Stimulated activated CD8-positive, alpha-beta memory T cell treated with anti-CD3 and anti-CD28 coated beads, Interleukin-4, amount 100 ng/mL, for 48 hours (primary cell): ENCODE measurements around the gene KCNN4.
"Not testable (repeated sequence)": the region's sequence is repeated elsewhere in the genome, so short reads cannot be mapped to it uniquely, and the experiment has no call there.

ENCODE experiments used
- DNase-seq: peaks from one replicate; pipeline ENCODE4 v3.0.0-alpha.2; 2020

The KCNN4 gene

GRCh38 chr19:43798546-43799409 lies 18.0 kb upstream of the KCNN4 start:
- peak; percentile 82 for DNase-seq

- no peak for DNase-seq
These were observed 17.3 kb upstream of the KCNN4 start for GRCh38 chr19:43798026-43798545.

GRCh38 chr19:43797556-43797955 lies 16.8 kb upstream of the KCNN4 start:
- no peak for DNase-seq

GRCh38 chr19:43797118-43797517 lies 16.3 kb upstream of the KCNN4 start:
- DNase-seq, result no peak

GRCh38 chr19:43790587-43790986 lies 9.8 kb upstream of the KCNN4 start:
- DNase-seq, result no peak

- no peak for DNase-seq
These were observed 8.3 kb upstream of the KCNN4 start for GRCh38 chr19:43789029-43789428.

GRCh38 chr19:43786665-43787064 lies 5.9 kb upstream of the KCNN4 start:
- DNase-seq, result no peak

- DNase-seq, result peak; percentile 65
These were observed 4.4 kb upstream of the KCNN4 start for GRCh38 chr19:43784981-43785808.

- DNase-seq, result peak; percentile 77
These were observed 3.6 kb upstream of the KCNN4 start for GRCh38 chr19:43784241-43784980.

GRCh38 chr19:43783636-43784035 lies 2.9 kb upstream of the KCNN4 start:
- no peak for DNase-seq

- peak; percentile 39 for DNase-seq
These were observed 2.0 kb upstream of the KCNN4 start for GRCh38 chr19:43782689-43783231.

GRCh38 chr19:43782311-43782660 lies 1.5 kb upstream of the KCNN4 start:
- DNase-seq, result peak; percentile 55

- peak; percentile 67 for DNase-seq
These were observed 997 bp upstream of the KCNN4 start for GRCh38 chr19:43781630-43782310.

- no peak for DNase-seq
These were observed 953 bp downstream of the KCNN4 start for GRCh38 chr19:43779820-43780219.

- DNase-seq, result no peak
These were observed 1.5 kb downstream of the KCNN4 start for GRCh38 chr19:43779147-43779819.

GRCh38 chr19:43778651-43779050 lies 2.1 kb downstream of the KCNN4 start:
- DNase-seq, result no peak

GRCh38 chr19:43777163-43777695 lies 3.5 kb downstream of the KCNN4 start:
- DNase-seq, result no peak

GRCh38 chr19:43776286-43776685 lies 4.5 kb downstream of the KCNN4 start:
- peak; percentile 82 for DNase-seq

- no peak for DNase-seq
These were observed 5.4 kb downstream of the KCNN4 start for GRCh38 chr19:43775299-43775890.

GRCh38 chr19:43774940-43775258 lies 5.9 kb downstream of the KCNN4 start:
- not testable (repeated sequence) for DNase-seq
